ENCODE results near the gene BRD4. TPM values are rescaled to one million over a fixed set of nuclear protein-coding genes. Genes with fewer than 3 reads are reported as not detected.

Gene BRD4

Small RNA genes within 50 kb of the gene (small RNA-seq; reads per million reads assigned to genes)
- gene AC005776.1 = not detected
